Measurements from ENCODE around the gene OR52I2. TPM values are rescaled to one million over a fixed set of nuclear protein-coding genes. Genes with fewer than 3 reads are reported as not detected.

The OR52I2 gene
- total RNA-seq, 1 experiment from 2014 or later = not detected

- peak; percentile 94 for DNase-seq (ENCODE audit: low spot score)
These were observed 26.5 kb downstream of the OR52I2 start, which contains the start of gene TRIM68 for GRCh38 chr11:4607781-4608666. Gene TRIM68 (minus strand): TSS chr11:4608231. CDS start chr11:4605504, 2,727 bp downstream.

GRCh38 chr11:4610258-4610935, 28.9 kb downstream of the OR52I2 start:
- DNase-seq (ENCODE audit: low spot score) = no peak

DNA sequence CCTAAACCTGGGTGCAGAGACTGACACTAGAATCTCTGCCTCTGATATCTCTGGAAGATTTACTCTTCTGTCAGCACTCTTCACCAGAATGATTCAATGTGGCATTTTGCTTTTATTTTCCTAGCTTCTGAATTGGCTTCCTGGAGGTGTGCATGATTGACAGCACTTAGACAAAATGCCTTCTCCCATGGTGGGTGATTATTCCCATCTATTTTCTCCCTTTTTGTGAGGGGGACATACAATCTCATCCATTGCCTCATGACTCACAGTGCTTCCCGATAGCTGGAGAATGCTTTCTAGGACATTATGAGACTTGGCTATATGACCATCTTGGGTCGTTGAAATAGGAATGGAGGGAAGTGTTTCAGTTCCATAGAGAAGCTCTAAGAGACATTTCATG, 30.4 kb downstream of the OR52I2 start:
- no peak for DNase-seq (ENCODE audit: low spot score)

DNA sequence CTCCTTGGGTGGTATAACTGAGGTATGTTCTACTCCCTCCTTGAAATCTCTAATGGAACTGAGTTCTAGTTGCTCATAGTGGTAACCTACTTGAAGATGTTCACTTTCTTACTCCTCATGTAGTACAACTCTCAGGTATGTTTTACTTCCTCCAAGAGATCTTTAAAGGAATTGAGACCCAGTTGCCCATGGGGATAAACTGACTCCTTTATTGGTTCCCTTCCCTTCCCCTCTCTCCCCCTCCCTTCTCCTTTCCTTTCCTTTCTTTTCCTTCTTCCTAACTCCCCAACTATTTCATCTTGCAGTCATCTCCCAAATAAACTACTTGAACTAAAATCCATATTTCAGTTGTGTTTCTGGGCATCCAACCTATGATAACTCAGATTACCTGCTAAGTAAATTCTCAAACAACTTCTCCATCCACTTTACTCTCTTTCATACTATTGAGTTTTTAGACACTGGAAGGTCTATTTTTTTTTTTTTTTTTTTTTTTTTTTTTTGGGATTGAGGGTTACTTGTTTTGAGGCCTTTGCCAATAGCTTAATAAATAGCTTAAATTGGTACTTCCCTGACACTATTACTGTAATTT, 34.4 kb downstream of the OR52I2 start:
- no peak for DNase-seq (ENCODE audit: low spot score)

- DNase-seq (ENCODE audit: low spot score) = no peak
These were observed 38.0 kb downstream of the OR52I2 start for GRCh38 chr11:4619514-4619913.

DNA sequence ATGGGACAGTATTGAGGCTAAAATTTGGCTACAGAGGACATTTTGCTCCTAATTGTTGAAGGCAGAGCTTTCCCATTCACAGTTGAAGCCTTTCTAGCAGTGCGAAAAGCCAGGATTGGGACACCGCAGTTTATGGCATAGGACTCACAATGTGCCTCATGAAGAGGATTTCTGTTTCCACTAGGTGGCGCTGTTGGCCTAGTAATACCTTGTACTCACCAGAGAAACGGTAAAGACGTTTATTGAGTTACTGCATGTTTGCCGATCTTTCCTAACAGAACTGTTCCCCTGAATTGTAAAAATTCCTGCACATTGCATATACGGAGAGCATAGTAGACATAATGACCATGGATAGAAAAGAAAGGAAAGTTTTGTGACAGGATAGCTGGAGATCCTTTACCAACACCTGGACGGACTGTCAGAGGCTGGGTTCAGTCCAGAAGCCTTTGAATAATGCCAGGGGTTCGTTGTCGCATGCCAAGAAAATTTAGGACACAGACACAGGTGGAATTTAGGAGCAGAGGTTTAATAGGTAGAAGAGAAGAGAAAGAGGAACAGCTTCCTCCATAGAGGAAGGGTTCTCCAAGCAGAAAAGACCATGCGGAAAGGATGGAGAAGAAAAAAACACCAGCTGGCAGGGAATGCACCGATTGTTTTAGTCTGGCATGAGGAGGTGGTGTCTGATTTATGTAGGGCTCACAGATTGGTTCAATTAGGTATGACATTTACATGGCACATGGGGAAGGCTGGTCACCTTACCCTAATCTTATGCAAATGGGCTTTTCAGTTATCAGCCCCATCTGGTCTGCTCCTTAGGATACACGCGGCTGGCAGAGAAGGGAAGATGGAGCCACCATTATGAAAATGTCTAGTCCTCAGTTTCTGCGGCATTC, 44.9 kb downstream of the OR52I2 start:
- DNase-seq (ENCODE audit: low spot score) = peak; percentile 74

DNA sequence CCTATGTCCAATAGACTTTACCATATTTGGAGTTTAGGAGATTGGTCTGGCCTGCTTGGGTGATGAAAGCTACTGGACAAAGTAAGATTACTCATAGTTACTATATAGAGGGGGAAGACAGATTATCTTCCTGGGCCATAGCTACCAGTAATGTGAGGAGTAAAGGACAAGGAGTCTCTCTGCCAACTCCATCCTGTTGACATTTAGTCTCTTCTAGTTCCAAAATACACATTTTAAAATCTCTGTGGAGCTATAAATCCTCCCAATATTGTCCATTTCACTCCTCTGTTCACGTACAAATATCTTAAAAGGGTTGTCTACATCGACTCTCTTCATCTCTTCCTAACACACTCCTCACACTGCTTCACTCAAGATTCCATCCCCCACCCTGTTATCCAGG, 54.6 kb downstream of the OR52I2 start:
- DNase-seq (ENCODE audit: low spot score) = no peak

- peak; percentile 57 for DNase-seq (ENCODE audit: low spot score)
These were observed 55.6 kb downstream of the OR52I2 start, which contains the start of gene OR51D1 for GRCh38 chr11:4636962-4637661. Gene OR51D1 (plus strand): TSS chr11:4637477. CDS start chr11:4639791, 2,314 bp downstream.

- no peak for DNase-seq (ENCODE audit: low spot score)
These were observed 56.1 kb downstream of the OR52I2 start for GRCh38 chr11:4637662-4638047.

DNA sequence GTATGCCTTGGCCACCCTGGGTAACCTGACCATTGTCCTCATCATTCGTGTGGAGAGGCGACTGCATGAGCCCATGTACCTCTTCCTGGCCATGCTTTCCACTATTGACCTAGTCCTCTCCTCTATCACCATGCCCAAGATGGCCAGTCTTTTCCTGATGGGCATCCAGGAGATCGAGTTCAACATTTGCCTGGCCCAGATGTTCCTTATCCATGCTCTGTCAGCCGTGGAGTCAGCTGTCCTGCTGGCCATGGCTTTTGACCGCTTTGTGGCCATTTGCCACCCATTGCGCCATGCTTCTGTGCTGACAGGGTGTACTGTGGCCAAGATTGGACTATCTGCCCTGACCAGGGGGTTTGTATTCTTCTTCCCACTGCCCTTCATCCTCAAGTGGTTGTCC, 58.4 kb downstream of the OR52I2 start:
- DNase-seq (ENCODE audit: low spot score) = no peak

GRCh38 chr11:4641501-4641900, 60.0 kb downstream of the OR52I2 start:
- DNase-seq (ENCODE audit: low spot score) = no peak

- DNase-seq (ENCODE audit: low spot score) = no peak
These were observed 60.5 kb downstream of the OR52I2 start for GRCh38 chr11:4642043-4642442.

Other genes with a start within 250 kb of the OR52I2 start
- not detected in 2 replicates for gene OR52B4, start 213.4 kb upstream of the OR52I2 start, total RNA-seq (2014; rRNA removed; shearing (Covaris generic))
- 24.7 and 25.2 TPM in 2 replicates for gene TRIM21, start 188.0 kb upstream of the OR52I2 start, total RNA-seq (2014; rRNA removed; shearing (Covaris generic))
- not detected in 2 replicates for gene OR52K2, start 132.4 kb upstream of the OR52I2 start, total RNA-seq (2014; rRNA removed; shearing (Covaris generic))
- gene OR52K1, start 99.1 kb upstream of the OR52I2 start, total RNA-seq (2014; rRNA removed; shearing (Covaris generic)) = not detected in 2 replicates
- not detected in 2 replicates for gene OR52M1, start 36.6 kb upstream of the OR52I2 start, total RNA-seq (2014; rRNA removed; shearing (Covaris generic))
- not detected in 2 replicates for gene OR52I1, start 12.3 kb downstream of the OR52I2 start, total RNA-seq (2014; rRNA removed; shearing (Covaris generic))
- gene TRIM68, start 26.5 kb downstream of the OR52I2 start, total RNA-seq (2014; rRNA removed; shearing (Covaris generic)) = 10.3 and 10.8 TPM in 2 replicates
- gene OR51D1, start 55.7 kb downstream of the OR52I2 start, total RNA-seq (2014; rRNA removed; shearing (Covaris generic)) = not detected in 2 replicates
- not detected in 2 replicates for gene OR51E1, start 62.2 kb downstream of the OR52I2 start, total RNA-seq (2014; rRNA removed; shearing (Covaris generic))
- not detected in 2 replicates for gene OR51E2, start 116.1 kb downstream of the OR52I2 start, total RNA-seq (2014; rRNA removed; shearing (Covaris generic))
- gene MMP26, start 123.0 kb downstream of the OR52I2 start, total RNA-seq (2014; rRNA removed; shearing (Covaris generic)) = not detected in 2 replicates
- not detected in 2 replicates for gene OR51F1, start 188.2 kb downstream of the OR52I2 start, total RNA-seq (2014; rRNA removed; shearing (Covaris generic))
- gene OR52R1, start 222.6 kb downstream of the OR52I2 start, total RNA-seq (2014; rRNA removed; shearing (Covaris generic)) = not detected in 2 replicates
- gene OR51F2, start 239.6 kb downstream of the OR52I2 start, total RNA-seq (2014; rRNA removed; shearing (Covaris generic)) = not detected in 2 replicates

Measured in A172 (cell line).